ENCODE results near the gene FANCI.
"Not testable (repeated sequence)": the region's sequence is repeated elsewhere in the genome, so short reads cannot be mapped to it uniquely, and the experiment has no call there.

The FANCI gene

DNA sequence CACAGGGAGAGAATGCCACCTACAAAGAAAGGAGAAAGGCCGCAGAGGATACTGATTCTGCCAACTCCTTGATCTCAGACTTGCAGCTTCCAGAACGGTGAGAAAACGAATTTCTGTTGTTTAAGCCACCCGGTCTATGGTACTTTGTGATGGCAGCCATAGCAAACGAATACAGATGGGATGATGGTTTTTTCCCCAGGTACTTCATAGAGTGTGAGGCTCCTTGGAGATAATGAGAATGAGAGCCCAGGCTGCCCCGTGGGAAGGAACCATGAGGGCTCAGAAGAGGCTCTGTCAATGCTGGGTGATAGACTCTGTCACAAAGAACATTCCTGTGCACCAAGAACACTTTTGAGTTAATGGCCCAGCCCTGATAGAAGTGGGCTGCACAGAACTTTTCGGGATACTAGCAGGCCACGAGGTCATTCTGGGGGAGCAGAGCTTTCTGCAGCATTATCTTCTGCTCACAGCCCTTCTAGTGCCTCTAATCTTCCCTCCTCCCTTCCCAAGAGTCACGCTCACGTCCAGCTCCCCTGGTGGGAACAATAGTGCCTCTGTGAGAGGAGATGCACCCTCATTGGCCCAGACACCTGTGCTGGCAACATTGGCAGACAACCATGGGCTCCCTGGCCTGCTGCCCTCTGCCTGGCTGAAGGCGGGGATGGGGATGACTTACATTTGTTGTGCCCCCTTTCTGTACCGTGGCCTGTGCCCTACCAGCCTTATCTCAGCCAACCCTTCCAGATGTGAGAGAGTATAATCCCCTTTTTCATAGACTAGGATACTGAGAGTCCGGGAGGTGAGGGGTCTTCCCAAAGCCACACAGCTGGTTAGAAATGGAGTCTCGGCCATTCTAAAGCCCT lies 17.2 kb upstream of the FANCI start:
- no peak for DNase-seq

DNA sequence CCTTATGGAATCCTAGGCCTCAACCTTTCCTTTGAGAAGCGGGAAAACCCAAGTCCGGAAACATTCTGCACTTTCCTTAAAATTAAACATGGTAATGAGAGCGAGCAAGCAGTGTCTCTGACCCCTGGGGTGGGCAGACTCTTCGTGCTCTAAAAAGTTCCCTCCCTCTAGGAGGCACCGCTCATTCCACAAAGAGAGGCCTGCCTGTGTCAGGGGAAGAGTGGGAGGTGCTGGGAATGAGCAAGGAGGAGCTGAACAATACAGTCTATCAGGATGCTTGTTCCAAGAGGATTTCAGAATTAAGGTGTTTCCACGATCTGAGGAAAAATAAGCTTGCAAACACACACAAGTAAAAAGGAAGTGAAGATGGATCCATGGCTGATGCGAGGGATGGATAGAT lies 16.4 kb upstream of the FANCI start:
- no peak for DNase-seq

DNA sequence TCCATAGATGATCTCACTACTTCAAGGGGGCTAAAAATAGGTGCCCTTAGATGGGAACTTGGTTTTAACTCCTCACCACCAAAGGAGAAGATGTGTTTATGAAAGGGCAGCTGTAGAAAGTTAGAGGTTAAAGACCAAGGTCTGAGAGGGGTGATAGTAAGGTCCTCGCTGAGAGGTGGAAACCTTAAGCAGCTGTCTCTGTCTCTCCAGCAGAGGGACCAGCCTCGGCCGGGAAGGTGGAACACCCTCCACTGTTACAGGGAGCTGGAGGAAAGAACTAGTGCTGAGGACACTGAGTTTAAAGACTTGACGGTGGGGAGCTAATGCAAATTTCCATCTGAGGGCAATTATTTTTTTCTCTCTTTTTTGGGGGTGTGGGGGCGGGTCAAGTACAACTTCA lies 13.5 kb upstream of the FANCI start:
- no peak for DNase-seq

DNA sequence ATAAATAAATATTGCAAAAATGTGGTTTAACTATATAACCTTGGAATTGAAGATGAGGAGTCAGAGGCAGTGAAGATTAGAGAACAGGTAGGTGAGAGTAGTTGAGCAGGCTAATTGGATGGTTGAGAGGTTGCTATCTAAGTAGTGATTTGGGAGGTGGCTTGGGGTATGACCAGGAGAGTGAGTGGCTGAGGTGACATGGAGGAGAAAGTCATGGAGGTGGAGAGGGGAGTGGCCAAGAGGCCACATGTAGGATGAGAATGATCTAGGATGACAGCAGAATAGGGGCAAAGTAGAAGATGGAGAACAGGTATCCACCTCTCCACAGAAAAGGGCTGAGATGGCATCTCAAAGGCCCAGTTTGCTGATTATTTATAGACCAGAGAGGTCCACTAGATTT lies 11.9 kb upstream of the FANCI start:
- no peak for DNase-seq

DNA sequence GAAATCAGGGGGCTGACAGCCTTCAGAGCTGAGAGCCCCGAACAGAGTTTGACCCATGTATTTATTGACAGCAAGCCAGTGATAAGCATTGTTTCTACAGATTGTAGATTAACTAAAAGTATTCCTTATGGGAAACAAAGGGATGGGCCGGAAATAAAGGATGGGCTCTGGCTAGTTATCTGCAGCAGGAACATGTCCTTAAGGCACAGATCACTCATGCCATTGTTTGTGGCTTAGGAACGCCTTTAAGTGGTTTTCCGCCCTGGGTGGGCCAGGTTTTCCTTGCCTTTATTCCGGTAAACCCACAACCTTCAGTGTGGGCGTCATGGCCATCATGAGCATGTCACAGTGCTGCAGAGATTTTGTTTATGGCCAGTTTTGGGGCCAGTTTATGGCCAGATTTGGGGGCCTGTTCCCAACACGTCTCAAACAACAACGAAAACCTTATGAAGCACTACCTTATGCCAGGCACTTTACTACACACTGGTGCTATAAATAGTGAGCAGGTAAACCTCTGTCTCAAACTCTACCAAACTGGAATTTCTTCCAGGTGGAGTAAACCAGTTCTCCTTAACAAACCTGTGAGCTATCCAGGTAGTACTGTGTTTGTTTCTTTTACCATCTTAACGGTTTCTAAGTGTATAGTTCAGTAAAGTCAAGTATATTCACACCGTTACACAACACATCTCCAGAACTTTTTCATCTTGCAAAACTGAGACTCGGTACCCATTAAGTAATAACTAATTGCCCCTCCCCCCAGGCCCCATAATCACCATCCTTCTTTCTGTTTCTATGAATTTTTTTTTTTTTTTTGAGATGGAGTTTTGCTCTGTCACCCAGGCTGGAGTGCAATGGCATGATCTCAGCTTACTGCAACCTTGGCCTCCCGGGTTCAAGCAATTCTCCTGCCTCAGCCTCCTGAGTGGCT lies 3.6 kb upstream of the FANCI start:
- not testable (repeated sequence) for DNase-seq

DNA sequence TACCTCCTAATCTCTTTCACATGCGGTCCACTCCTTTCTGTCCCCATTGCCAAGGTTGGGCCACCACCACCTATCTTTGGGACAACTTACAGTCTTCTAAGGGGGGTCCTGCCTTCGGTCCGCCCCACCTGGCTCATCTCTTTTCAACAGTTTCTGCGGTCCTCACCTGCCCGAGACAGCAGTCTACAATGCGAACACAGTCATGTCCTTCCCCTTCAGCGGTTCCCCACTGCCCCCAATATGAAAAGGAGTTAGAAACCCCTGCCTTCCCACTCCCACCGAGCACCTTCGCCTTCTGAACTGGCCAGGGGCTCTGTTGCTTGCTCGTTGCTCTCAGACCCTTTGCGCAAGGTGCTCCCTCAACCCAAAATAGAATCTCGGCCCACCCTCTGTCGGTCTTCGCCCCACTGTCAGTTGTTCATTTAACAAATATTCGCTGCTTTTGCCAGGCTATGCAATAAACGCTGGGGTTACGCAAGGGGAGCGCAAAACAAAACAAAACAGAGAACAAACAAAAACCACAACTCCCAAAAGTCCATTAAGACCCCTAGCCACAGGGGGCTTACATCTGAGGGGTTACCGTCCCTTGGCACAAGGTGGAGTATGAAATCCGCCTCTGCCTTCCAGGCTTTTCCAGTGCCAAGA lies 611 bp upstream of the FANCI start:
- DNase-seq: no peak

DNA sequence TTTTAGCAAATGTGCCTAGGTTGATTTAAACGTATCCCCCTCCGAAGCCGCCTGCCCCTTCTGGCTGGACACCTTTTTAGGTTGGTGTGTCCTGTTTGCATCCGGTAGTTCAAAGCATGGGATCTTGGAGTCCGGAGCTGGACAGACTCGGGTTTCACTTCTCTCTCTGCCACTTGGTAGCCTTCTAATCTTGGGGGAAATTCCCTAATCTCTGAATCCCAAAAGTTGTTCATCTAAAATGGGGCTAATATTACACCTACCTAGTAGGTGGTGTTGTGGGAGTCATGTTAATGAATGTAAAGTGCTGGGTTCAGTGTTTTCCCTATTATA lies 760 bp downstream of the FANCI start:
- no peak for DNase-seq

DNA sequence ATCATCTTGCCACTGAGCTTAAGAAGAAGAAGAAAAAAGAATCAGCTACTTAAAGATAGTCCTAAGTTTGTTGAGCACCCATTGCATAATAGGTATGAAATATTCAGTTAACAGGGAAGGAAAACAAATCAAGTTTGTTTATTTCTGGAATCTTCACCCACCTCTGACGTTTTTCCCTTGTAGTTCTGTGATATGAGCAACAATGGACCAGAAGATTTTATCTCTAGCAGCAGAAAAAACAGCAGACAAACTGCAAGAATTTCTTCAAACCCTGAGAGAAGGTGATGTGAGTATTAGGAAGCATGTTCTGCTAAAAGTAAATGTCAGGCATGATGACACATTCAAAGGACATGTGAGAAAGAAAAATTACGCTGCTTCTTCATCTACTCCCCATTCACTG lies 3.7 kb downstream of the FANCI start:
- no peak for DNase-seq

DNA sequence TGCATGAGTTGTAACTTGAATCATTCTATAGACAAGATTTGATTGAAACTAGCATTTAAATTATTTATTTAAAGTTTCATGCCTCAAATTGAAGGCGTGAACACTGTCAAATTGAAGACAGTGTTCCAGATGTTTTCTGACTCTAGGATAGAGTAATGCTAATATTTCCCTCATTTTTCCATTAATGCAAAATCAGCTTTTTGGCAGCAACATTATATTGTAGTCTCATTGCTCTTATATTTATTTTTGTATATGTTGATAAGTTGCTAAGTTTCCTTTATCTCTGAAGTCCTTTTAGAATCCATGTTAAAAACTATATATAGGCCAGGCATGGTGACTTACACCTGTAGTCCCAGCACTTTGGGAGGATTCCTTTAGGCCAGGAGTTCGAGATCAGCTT lies 4.8 kb downstream of the FANCI start:
- no peak for DNase-seq

DNA sequence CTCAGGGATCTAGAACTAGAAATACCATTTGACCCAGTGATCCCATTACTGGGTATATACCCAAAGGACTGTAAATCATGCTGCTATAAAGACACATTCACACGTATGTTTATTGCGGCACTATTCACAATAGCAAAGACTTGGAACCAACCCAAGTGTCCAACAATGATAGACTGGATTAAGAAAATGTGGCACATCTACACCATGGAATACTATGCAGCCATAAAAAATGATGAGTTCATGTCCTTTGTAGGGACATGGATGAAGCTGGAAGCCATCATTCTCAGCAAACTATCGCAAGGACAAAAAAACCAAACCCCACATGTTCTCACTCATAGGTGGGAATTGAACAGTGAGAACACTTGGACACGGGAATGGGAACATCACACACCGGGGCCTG lies 6.4 kb downstream of the FANCI start:
- DNase-seq: not testable (repeated sequence)

DNA sequence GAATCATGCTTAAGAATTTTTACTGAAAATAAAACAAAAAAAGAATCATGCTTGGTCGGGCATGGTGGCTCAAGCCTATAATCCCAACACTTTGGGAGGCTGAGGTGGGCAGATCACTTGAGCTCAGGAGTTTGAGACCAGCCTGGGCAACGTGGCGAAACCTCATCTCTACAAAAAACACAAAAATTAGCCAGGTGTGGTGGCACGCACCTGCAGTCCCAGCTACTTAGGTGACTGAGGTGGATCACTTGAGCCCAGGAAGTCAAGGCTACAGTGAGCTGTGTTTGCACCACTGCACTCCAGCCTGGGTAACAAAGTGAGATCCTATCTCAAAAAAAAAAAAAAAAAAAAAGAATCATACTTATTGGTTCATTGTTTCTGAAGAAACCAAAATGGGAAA lies 33.5 kb downstream of the FANCI start:
- not testable (repeated sequence) for DNase-seq

DNA sequence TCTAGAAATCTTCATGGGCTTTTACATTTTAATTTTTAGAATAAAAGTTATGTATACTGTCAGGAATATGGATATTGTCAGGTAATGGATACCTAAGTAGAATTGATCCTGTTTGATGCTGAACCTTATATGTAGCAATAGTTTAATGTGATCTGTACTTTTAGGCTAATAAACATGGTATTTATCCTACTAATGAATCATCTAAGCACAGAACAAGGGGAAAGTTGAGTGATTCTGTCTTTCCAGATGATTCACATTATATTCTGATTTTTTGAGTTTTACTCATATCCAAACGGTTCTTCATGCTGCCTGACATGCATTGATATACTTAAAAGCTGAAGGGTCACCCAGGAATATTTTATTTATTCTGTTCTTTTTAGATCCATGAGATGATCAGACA lies 34.5 kb downstream of the FANCI start:
- no peak for DNase-seq

DNA sequence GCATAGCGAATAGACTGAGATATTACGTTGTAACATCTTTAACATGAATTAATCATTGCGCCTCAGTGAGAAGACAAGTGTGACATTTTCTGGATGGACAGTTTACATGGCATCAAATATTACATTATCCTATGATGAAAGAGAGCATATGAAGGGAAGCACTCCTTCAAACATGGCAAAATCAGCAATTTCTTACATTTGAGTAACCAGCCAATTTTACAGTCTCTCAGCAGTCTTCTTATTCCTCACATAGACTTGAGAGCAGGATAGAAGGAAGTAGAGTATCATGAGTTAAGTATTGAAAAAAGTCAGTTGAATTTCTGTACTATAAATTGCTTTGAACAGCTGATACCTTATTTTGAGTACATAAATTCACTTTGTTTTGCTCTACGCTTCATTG lies 38.9 kb downstream of the FANCI start:
- DNase-seq: no peak

DNA sequence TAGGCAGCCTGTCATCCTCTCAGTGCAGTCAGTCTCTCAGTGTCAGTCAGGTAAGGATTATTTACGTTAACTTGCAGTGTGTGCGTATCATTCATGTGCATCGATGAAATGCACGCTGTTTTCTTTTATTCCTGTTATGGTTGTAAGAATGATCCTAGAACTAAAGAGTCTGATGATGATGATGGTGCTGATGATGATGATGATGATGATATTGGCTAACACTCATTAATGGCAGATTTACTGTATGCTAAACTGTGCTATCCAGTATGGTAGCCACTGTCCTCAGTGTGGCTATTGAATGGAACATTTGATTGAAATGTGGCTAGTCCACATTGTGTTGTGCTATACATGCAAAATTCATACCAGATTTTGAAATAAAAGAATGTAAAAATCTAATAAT lies 39.4 kb downstream of the FANCI start:
- DNase-seq: no peak

DNA sequence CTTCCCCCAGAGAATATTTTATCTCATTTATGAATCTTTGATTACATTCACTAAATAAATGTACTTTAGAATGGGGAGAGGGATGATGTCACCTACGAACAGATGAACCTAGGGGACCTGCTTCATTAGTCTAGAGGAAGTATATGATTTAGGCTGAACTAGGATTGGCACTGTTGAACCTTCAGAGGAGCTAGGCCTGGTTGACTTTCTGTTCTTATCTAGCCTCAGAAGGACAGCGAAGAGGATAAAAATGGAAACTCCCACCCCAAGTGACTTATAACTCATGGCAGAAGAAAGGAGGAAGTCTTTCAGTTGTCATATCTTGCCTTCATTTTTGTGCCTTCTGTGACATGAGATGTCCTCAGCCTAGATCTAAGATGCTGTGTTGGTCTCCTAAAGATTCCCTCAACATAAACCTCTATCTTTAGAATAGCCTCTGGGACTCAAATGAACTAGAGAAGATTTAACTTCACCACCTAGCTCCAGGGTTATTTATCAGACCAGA lies 48.2 kb downstream of the FANCI start:
- no peak for DNase-seq

DNA sequence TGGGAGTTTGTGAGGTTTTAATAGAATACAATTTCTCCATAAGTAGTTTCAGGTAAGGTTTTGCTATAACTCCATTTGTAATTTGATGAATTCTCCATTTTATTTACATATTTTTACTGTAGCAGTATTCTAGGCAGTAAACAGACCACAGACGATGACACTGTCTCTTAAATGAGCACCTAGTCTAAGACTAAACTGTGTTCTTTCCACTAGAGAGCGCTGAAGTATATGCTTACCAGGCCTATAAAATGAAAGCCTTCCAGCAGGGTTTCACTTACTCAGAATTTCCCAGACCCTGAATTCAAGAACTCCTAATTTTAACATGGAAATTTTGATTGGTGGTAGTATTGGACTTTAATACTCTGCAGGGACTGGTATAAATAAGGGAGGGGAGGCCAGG lies 49.2 kb downstream of the FANCI start:
- no peak for DNase-seq

DNA sequence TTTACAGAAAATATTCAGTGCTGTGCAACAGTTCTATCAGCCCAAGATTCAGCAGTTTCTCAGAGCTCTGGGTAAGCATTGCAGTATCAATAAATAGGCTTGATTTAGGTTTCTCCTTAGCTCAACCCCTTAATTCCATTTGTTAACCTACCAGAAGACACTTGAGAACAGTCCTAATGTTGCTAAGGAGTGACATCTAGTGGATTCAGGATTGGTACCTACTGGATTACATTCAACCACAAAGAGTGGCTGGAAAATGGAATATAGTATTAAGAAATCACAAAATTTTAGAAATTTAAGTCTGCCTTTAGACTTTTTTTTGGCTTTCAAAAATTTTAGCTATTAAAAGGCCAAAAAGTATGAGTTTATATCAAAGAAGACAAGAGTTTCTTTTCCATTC lies 56.1 kb downstream of the FANCI start:
- no peak for DNase-seq

DNA sequence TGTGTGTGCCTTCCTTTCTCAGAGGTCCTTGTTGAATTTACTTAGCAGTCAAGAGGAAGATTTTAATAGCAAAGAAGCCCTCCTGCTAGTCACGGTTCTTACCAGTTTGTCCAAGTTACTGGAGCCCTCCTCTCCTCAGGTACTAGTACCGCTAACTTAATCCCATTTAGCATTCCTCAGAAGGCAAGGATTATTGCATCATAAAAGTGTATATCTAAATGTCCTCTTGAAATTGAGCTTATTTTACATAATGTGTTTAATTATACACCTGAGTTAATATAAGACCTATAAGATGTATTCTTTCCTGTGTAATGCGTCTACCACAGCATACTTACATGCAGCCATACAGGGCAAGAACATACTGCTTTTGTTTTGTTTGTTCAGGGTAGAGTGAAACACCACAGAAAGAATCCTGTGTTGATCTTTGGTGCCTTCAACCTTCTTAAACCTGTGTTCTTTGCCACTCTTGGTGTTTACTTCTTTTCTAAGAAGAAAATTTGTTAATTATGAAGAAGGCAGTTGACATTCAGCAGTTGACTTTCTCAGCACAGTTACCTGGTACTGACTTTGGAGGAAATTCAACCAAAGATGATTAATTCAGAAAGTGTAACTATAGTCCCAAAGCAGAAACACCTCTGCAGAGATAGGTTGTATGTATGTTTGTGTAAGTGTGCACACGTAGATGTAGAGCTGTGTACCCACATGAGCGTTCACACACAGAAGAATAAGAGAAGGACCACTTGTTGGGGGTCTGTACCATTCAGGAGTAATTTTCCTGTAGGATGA lies 57.7 kb downstream of the FANCI start:
- no peak for DNase-seq

DNA sequence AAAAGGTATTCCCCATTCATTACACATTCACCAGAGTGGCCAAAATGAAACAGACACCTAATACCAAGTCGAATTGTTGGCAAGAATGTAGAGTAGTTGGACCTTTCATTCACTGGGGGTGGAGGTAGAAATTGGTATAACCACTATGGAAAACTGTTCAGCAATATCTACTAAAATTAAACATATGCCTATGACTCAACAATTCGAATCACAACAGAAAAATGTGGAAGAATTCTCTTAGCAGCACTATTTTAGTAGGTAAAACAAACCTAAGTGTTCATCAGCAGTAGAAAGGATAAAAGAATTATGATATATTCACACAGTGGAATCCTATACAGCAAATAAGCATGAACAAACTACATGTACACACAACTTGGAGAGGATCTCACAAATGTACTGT lies 60.2 kb downstream of the FANCI start:
- DNase-seq: no peak

DNA sequence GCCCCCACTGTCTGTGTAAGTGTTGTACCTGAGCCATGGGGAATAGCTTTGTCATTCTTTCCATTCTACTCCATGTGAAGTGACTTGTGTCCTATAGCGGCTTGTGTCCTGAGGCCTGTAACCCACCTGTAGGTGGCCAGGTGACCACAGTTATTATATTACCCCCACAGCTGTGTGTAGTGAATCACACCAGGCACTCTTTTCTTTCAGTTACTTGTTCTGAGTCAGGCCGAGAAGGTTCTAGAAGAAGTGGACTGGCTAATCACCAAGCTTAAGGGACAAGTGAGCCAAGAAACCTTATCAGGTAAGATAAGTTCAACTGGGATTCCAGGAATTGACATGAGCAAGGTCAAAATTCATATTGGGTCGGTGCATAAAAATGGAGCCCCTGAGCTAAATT lies 61.6 kb downstream of the FANCI start:
- DNase-seq: no peak

DNA sequence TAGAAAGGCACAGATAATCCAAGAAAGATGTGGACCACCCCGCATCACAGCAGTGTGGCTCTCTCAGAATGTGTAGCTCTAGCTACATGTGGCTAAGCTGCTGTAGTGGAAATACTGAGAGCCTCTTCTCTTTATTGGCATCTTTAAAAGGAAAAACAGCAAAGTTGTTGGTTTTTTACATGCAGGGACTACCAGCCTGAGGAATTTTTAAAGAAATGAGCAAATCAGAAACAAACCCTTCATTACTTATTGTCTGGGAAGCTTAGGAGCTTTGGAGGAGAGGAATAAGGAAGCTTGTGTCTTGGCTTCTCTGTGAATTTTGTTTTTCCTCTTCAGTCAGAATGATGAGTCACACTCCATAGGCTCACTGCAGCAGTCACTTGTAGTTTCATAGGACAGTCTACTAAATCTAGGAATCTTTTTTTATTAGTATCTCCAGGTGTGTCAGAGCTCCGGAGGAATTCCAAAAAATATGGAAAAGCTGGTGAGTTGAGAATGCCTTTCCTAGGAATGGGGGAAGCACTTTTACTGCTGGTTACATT lies 63.3 kb downstream of the FANCI start:
- no peak for DNase-seq

DNA sequence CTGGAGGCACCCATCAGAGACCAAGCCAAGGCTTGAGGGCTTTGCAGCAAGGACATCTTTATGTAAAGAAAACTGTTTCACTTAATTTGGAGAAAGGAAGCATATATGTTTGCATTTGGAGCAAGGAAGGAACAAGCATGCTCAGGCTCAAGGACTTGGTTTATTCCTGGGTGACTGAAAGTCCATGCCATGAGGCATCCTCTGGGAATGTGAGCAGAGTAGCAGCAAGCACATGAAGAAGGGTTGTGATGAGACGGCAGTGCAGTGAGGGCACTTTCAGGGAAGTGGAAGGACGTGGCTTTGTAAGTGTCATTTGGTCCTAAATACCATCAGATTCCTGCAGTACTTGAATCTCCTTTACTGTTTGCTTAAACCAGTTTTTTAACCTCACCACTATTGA lies 64.0 kb downstream of the FANCI start:
- no peak for DNase-seq
